H1 (cell line): Measurements from ENCODE around the gene DTWD2.

Experiments
- CBX5 ChIP-seq: fragments of 300-800, 300-1000 bp; sonication (generic); IDR thresholded peaks from 2 replicates; pipeline ENCODE4 v1.7.1; 2016; ENCODE audit warnings: antibody characterized with exemption, low read length, low read depth
- CEBPB ChIP-seq: IDR thresholded peaks from 2 replicates; pipeline ENCODE4 v1.6.1; 2012; ENCODE audit warnings: low read depth, low read length
- EZH2 ChIP-seq: fragments of 200-600 bp; sonication (generic); IDR thresholded peaks from 2 replicates; pipeline ENCODE4 v1.7.1; 2012; ENCODE audit warnings: low read depth, mild to moderate bottlenecking, moderate library complexity, low read length, inconsistent platforms; ENCODE audit not compliant: severe bottlenecking
- GABPA ChIP-seq: IDR thresholded peaks from 2 replicates; pipeline ENCODE4 v1.6.1; 2011; ENCODE audit warnings: mild to moderate bottlenecking, low read length, moderate library complexity, borderline replicate concordance; ENCODE audit not compliant: insufficient read depth
- HDAC2 ChIP-seq, 2 experiments: fragments of 300-600 bp in 1 of 2; sonication (generic) in 1 of 2; IDR thresholded peaks; 2 replicates each; pipeline ENCODE4 v1.6.1; 2011 to 2012; ENCODE audit warnings: low read depth in 2 of 2, low read length in 2 of 2, mild to moderate bottlenecking in 2 of 2, moderate library complexity in 2 of 2, borderline replicate concordance in 1 of 2, inconsistent platforms in 1 of 2
- HDAC6 ChIP-seq: IDR thresholded peaks from one replicate; pipeline ENCODE4 v1.7.1; 2012; ENCODE audit warnings: low read depth, mild to moderate bottlenecking, inconsistent platforms, low read length, moderate library complexity
- POLR2AphosphoS5 ChIP-seq: IDR thresholded peaks from 2 replicates; pipeline ENCODE4 v1.6.1; 2011; ENCODE audit warnings: low read depth, low read length
- RFX5 ChIP-seq: IDR thresholded peaks from 2 replicates; pipeline ENCODE4 v1.6.1; 2011; ENCODE audit warnings: low read depth, low read length, improper control_type of control experiment, borderline replicate concordance
- SP1 ChIP-seq: IDR thresholded peaks from 2 replicates; pipeline ENCODE4 v1.6.1; 2011; ENCODE audit warnings: low read depth, low read length
- SP4 ChIP-seq: IDR thresholded peaks from 2 replicates; pipeline ENCODE4 v1.6.1; 2012; ENCODE audit warnings: low read length, inconsistent platforms
- SRF ChIP-seq: IDR thresholded peaks from 2 replicates; pipeline ENCODE4 v1.6.1; 2011; ENCODE audit warnings: mild to moderate bottlenecking, low read depth, low read length, moderate library complexity
- YY1 ChIP-seq: IDR thresholded peaks from 2 replicates; pipeline ENCODE4 v1.6.1; 2011; ENCODE audit warnings: low read depth, mild to moderate bottlenecking, low read length
- TF ChIP-seq, protein P1 (sequence below), 3 experiments: IDR thresholded peaks; 1 replicate in 2 of 3; 2 replicates in 1 of 3; pipeline versions ENCODE4 v1.5.1 to v1.6.1; 2011; ENCODE audit warnings: low read length in 3 of 3, mild to moderate bottlenecking in 3 of 3, inconsistent platforms in 2 of 3, low read depth in 1 of 3, moderate library complexity in 1 of 3; ENCODE audit not compliant: insufficient read depth in 1 of 3; ENCODE audit errors: control extremely low read depth in 1 of 3
- TF ChIP-seq, protein P2 (sequence below): IDR thresholded peaks from 2 replicates; pipeline ENCODE4 v1.6.1; 2012; ENCODE audit warnings: inconsistent platforms

DNA sequence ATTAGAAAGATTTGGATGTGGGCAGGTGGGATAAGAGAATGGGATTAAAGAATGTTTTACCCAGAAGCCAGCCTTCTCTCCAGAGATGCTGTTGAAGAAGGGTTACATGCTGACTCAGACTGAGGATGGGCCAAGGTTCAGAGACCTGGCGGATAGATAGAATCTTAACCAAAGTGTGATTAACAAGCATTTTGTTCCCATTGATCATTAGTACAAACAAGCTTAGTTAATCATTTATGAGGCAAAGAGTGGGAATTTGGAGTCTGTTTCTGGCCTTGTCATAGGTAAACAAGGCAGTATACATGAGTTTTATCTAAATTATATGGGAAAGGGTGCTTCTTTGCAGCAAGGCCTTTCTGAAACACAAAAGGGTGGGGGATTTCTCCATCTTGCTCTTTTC, 20.8 kb upstream of the DTWD2 start:
- TF ChIP-seq CEBPB (no peak), EZH2 (no peak), SP4 (no peak), SP1 (no peak), POLR2AphosphoS5 (no peak), SRF (no peak), GABPA (no peak), HDAC6 (no peak), CBX5 (no peak), RFX5 (no peak), YY1 (no peak), HDAC2 (IDR thresholded peaks at IDR 0.05; ENCODE audit: borderline replicate concordance in 1 of 2, low read depth in 2 of 2, low read length in 2 of 2) (no peak)
- TF ChIP-seq, protein P1, sequence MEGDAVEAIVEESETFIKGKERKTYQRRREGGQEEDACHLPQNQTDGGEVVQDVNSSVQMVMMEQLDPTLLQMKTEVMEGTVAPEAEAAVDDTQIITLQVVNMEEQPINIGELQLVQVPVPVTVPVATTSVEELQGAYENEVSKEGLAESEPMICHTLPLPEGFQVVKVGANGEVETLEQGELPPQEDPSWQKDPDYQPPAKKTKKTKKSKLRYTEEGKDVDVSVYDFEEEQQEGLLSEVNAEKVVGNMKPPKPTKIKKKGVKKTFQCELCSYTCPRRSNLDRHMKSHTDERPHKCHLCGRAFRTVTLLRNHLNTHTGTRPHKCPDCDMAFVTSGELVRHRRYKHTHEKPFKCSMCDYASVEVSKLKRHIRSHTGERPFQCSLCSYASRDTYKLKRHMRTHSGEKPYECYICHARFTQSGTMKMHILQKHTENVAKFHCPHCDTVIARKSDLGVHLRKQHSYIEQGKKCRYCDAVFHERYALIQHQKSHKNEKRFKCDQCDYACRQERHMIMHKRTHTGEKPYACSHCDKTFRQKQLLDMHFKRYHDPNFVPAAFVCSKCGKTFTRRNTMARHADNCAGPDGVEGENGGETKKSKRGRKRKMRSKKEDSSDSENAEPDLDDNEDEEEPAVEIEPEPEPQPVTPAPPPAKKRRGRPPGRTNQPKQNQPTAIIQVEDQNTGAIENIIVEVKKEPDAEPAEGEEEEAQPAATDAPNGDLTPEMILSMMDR (IDR thresholded peaks at IDR 0.05; ENCODE audit: control extremely low read depth in 1 of 3, insufficient read depth in 1 of 3, low read depth in 1 of 3, low read length in 3 of 3) = no peak
- TF ChIP-seq, protein P2, sequence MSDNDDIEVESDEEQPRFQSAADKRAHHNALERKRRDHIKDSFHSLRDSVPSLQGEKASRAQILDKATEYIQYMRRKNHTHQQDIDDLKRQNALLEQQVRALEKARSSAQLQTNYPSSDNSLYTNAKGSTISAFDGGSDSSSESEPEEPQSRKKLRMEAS = no peak
